GM12872 (cell line): ENCODE results near the gene CPZ.

Experiments
- TF ChIP-seq, protein P1 (sequence below): IDR thresholded peaks from 3 replicates; pipeline ENCODE4 v1.5.1; 2011; ENCODE audit warnings: low read depth, mild to moderate bottlenecking, low read length, moderate library complexity; ENCODE audit not compliant: insufficient read depth

Gene CPZ

DNA sequence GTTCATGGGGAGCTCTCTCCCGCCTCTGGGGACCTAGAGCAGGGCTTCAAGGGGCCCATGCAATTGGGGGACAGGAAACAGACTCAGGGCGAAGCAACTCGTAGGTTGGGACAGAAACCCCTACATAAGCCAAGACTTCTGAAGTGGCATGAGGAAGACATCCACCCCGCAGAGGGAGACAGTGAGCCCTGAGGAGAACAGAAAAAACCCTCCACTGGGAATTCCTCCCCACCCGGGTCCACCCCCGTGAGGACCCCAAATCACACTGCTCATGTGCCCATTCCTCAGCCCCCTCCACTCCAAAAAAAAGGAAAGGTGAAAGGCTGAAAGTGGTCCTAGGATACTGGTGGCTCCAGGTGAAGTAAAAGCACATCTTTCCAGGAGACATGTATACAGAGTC lies 74.0 kb downstream of the CPZ start:
- TF ChIP-seq, protein P1, sequence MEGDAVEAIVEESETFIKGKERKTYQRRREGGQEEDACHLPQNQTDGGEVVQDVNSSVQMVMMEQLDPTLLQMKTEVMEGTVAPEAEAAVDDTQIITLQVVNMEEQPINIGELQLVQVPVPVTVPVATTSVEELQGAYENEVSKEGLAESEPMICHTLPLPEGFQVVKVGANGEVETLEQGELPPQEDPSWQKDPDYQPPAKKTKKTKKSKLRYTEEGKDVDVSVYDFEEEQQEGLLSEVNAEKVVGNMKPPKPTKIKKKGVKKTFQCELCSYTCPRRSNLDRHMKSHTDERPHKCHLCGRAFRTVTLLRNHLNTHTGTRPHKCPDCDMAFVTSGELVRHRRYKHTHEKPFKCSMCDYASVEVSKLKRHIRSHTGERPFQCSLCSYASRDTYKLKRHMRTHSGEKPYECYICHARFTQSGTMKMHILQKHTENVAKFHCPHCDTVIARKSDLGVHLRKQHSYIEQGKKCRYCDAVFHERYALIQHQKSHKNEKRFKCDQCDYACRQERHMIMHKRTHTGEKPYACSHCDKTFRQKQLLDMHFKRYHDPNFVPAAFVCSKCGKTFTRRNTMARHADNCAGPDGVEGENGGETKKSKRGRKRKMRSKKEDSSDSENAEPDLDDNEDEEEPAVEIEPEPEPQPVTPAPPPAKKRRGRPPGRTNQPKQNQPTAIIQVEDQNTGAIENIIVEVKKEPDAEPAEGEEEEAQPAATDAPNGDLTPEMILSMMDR, result no peak
